Bronchial epithelial cell (primary cell): ENCODE results near the gene APOBEC3H. TPM values are rescaled to one million over a fixed set of nuclear protein-coding genes. Genes with fewer than 3 reads are reported as not detected.

Experiments used
- DNase-seq: peaks from one replicate; pipeline ENCODE4 v3.0.0-alpha.2; 2010; ENCODE audit warnings: low read depth
- FAIRE-seq: peaks from 2 replicates; lab custom pipeline; 2011; peaks lifted over from hg19 to GRCh38; lab: Jason Lieb, UNC
- H3K27me3 ChIP-seq: 2 replicates; pipeline ENCODE4 v1.5.1; 2011; ENCODE audit warnings: low read length; ENCODE audit not compliant: control insufficient read depth, insufficient read depth
- H3K36me3 ChIP-seq: 2 replicates; pipeline ENCODE4 v1.5.1; 2011; ENCODE audit warnings: low read length; ENCODE audit not compliant: control insufficient read depth, insufficient read depth
- H3K4me3 ChIP-seq: 2 replicates; pipeline ENCODE4 v1.5.1; 2011; ENCODE audit warnings: mild to moderate bottlenecking, low read depth, low read length, control low read depth
- CTCF ChIP-seq: IDR thresholded peaks from 2 replicates; pipeline ENCODE4 v1.5.1; 2011; ENCODE audit warnings: mild to moderate bottlenecking, moderate library complexity, low read length, control low read depth, inconsistent platforms; ENCODE audit not compliant: insufficient read depth, severe bottlenecking
- total RNA-seq: library from RNA; depleted of rRNA; stranded (reverse); fragments of >200 nt; gene quantifications from 2 replicates; pipeline ENCODE4 v1.2.1, GENCODE V29; 2014

Gene APOBEC3H
- total RNA-seq, 1 donor from 2014 or later, result 0.26 TPM

GRCh38 chr22:39136317-39136716 is 39.3 kb downstream of the APOBEC3H start:
- H3K36me3 ChIP-seq, result no peaks in the 10 kb centered on the region
- peaks cover 3% of the 10 kb centered on the region for H3K27me3 ChIP-seq
- H3K4me3 ChIP-seq, result no peak overlapping the region
- DNase-seq (no peak), FAIRE-seq (no peak)
- TF ChIP-seq CTCF, result no peak

- Histone ChIP-seq H3K4me3 (no peak overlapping the region), H3K27me3 (no peaks in the 10 kb centered on the region), H3K36me3 (no peaks in the 10 kb centered on the region)
- no peak for TF ChIP-seq CTCF
- FAIRE-seq, result no peak
- no peak for DNase-seq
Observed at GRCh38 chr22:39138357-39138997, 41.4 kb downstream of the APOBEC3H start.

GRCh38 chr22:39139933-39140332 is 42.9 kb downstream of the APOBEC3H start:
- TF ChIP-seq CTCF, result no peak
- H3K27me3 ChIP-seq, result no peaks in the 10 kb centered on the region
- no peak for FAIRE-seq
- no peak for DNase-seq
- no peaks in the 10 kb centered on the region for H3K36me3 ChIP-seq
- H3K4me3 ChIP-seq, result no peak overlapping the region

GRCh38 chr22:39142088-39142680 is 45.1 kb downstream of the APOBEC3H start:
- FAIRE-seq (peak; percentile 62), DNase-seq (no peak)
- Histone ChIP-seq H3K27me3 (no peaks in the 10 kb centered on the region), H3K4me3 (no peak overlapping the region), H3K36me3 (no peaks in the 10 kb centered on the region)
- no peak for TF ChIP-seq CTCF

GRCh38 chr22:39144101-39144767 is 47.2 kb downstream of the APOBEC3H start:
- H3K36me3 ChIP-seq, result no peaks in the 10 kb centered on the region
- H3K4me3 ChIP-seq, result peak overlapping the region; percentile 91
- no peaks in the 10 kb centered on the region for H3K27me3 ChIP-seq
- no peak for FAIRE-seq
- peak; percentile 12 for DNase-seq
- no peak for TF ChIP-seq CTCF
